Lower lobe of right lung (tissue), 2 donors: ENCODE results near the gene EIF3L. TPM values are rescaled to one million over a fixed set of nuclear protein-coding genes. Genes with fewer than 3 reads are reported as not detected.

ENCODE experiments used
- ATAC-seq, 2 donors: fragments of 200-7000 bp; cut with Tn5 transposase; one replicate each; pipeline ENCODE4 v1.9.1; 2020 to 2022; ENCODE audit warnings: mild to moderate bottlenecking in 2 of 2, moderate library complexity in 2 of 2
- DNase-seq: peaks from one replicate; pipeline ENCODE4 v3.0.0-alpha.2; 2020
- H3K27ac ChIP-seq: fragments of 200-600 bp; one replicate; pipeline ENCODE4 v1.8.0; 2022
- H3K27me3 ChIP-seq: fragments of 200-600 bp; one replicate; pipeline ENCODE4 v1.8.0; 2022; ENCODE audit warnings: low read depth
- H3K36me3 ChIP-seq: fragments of 200-600 bp; one replicate; pipeline ENCODE4 v1.8.0; 2022; ENCODE audit warnings: mild to moderate bottlenecking
- H3K4me1 ChIP-seq: fragments of 200-600 bp; one replicate; pipeline ENCODE4 v1.8.0; 2022
- H3K4me3 ChIP-seq: fragments of 200-600 bp; one replicate; pipeline ENCODE4 v1.8.0; 2022; ENCODE audit warnings: mild to moderate bottlenecking
- H3K9me3 ChIP-seq: fragments of 200-600 bp; one replicate; pipeline ENCODE4 v1.8.0; 2022
- intact Hi-C: fragments of 100-400 bp; cut with DNase I; formaldehyde crosslinking; loops from one replicate; pipeline ENCODE4 v1.11.0; 2022
- total RNA-seq: library from RNA; stranded (reverse); fragmentation: NEBNext Ultra II Directional; extraction: Animal tissue kit (Norgen Biotek cat#: 25700); gene quantifications from one replicate; pipeline ENCODE4 v1.2.1, GENCODE V29; 2021
- TF ChIP-seq, protein P1 (sequence below): fragments of 200-600 bp; IDR thresholded peaks from one replicate; pipeline ENCODE4 v1.8.0; 2022; ENCODE audit warnings: antibody characterized with exemption, mild to moderate bottlenecking
- donor health status: DM: no; HTN: yes; CAD: no; lungs with severe emphysema.

Gene EIF3L
- total RNA-seq, 1 donor from 2014 or later, result 385 TPM

DNA sequence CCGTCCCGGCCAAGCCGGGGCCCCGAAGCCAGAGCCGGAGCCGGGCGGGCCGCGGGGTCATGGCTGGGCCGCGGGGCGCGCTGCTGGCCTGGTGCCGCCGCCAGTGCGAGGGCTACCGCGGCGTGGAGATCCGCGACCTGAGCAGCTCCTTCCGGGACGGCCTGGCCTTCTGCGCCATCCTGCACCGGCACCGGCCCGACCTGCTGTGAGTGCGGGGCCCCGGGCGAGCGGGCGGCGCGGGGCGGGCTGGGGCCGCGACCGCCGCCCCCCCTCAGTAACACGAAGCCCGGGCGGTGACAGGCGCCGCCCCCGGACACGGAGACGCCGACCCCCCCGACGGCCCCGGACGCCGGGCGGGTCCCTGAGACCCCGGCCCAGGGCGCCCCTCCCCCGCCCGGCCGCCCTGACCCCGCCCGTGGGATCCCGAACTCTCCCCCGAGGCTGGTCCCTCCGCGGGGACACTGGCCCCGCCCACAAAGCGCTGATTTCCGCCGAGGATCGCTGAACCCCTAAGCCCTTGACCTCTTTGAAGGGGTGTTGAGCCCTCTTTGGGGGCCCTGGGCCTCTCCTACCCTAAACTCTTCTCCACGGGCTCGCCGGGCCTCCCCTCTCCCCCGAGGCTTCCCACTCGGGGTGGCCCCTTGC is 57.3 kb downstream of the EIF3L start:
- DNase-seq, result no peak
- H3K27ac ChIP-seq, result peak overlapping the region; percentile 76
- intact Hi-C loops, result no loop called here
- no peaks in the 10 kb centered on the region for H3K9me3 ChIP-seq
- TF ChIP-seq, protein P1, sequence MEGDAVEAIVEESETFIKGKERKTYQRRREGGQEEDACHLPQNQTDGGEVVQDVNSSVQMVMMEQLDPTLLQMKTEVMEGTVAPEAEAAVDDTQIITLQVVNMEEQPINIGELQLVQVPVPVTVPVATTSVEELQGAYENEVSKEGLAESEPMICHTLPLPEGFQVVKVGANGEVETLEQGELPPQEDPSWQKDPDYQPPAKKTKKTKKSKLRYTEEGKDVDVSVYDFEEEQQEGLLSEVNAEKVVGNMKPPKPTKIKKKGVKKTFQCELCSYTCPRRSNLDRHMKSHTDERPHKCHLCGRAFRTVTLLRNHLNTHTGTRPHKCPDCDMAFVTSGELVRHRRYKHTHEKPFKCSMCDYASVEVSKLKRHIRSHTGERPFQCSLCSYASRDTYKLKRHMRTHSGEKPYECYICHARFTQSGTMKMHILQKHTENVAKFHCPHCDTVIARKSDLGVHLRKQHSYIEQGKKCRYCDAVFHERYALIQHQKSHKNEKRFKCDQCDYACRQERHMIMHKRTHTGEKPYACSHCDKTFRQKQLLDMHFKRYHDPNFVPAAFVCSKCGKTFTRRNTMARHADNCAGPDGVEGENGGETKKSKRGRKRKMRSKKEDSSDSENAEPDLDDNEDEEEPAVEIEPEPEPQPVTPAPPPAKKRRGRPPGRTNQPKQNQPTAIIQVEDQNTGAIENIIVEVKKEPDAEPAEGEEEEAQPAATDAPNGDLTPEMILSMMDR, result no peak
- no peaks in the 10 kb centered on the region for H3K36me3 ChIP-seq
- ATAC-seq, result peak; percentile 2 to 15
- H3K4me1 ChIP-seq, result peaks cover 28% of the 10 kb centered on the region
- no peaks in the 10 kb centered on the region for H3K27me3 ChIP-seq
- peak overlapping the region; percentile 68 for H3K4me3 ChIP-seq

DNA sequence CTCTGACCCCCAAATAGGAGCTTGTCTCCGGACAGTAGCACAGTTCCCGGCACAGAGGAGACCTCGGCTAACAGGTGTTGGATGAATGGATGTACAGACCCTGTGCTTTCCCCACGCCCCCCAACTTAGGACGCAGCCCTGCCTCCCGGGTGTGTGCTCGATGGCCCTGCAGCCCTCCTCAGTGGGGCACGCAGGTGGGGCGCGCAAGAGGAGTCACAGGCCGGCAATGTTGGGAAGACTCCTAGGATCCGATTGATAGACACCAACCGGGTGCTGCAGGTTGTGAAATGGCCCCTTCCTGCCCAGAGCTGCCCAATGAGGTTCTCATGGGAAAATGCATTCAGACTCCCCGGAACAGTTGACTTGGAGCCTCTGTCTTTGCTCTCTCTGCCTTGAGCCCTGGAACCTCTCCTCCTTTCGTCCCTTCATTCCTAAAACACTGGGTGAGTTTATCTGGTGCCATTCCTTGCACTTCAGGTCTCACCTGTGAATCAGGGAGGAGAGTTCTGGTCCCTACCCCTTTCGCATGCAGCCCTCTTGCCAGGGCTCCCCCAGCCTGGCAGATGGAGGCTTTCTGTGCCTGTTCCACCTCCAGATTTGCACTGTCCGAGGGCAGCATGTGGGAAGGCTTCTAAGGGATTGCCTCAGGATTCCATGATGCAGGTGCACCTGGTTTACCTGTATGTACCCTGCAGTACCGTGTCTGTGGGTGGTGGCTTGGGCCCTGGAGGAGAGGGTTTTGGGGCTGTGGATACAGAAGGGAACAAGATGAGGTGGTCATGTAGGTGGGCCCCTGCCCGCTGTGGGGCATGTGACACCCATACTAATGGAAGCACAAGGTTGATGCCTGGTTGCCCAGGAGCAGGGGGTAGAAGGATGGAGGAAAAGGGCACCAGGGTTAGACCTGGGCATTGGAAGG is 58.1 kb downstream of the EIF3L start:
- intact Hi-C loops, result no loop called here
- Histone ChIP-seq H3K4me1 (peaks cover 30% of the 10 kb centered on the region), H3K9me3 (no peaks in the 10 kb centered on the region), H3K27me3 (no peaks in the 10 kb centered on the region), H3K4me3 (peak overlapping the region; percentile 68), H3K27ac (peak overlapping the region; percentile 76), H3K36me3 (no peaks in the 10 kb centered on the region)
- DNase-seq, result no peak
- ATAC-seq, result no peak
- TF ChIP-seq, protein P1, result no peak

DNA sequence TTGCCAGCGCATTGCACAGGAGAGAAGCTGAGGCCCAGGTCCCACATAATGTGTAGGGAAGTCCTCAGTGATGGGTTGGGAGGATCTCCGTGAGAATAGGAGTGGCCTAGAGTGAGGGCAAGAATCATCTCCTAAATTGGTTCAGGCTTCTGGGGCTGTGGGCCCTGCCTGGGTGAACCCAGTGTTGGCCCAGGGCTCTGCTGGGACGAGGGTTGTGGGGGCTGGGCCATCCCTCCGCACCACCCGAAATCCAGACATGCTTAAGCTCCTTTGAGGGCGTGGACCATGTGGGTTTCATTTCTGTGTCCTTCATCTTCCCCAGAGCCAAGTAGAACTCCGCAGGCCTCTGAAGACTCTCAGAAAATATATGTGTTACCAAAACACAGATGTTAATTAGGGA is 60.5 kb downstream of the EIF3L start:
- Histone ChIP-seq H3K4me1 (peaks cover 27% of the 10 kb centered on the region), H3K27me3 (no peaks in the 10 kb centered on the region), H3K27ac (no peak overlapping the region)

DNA sequence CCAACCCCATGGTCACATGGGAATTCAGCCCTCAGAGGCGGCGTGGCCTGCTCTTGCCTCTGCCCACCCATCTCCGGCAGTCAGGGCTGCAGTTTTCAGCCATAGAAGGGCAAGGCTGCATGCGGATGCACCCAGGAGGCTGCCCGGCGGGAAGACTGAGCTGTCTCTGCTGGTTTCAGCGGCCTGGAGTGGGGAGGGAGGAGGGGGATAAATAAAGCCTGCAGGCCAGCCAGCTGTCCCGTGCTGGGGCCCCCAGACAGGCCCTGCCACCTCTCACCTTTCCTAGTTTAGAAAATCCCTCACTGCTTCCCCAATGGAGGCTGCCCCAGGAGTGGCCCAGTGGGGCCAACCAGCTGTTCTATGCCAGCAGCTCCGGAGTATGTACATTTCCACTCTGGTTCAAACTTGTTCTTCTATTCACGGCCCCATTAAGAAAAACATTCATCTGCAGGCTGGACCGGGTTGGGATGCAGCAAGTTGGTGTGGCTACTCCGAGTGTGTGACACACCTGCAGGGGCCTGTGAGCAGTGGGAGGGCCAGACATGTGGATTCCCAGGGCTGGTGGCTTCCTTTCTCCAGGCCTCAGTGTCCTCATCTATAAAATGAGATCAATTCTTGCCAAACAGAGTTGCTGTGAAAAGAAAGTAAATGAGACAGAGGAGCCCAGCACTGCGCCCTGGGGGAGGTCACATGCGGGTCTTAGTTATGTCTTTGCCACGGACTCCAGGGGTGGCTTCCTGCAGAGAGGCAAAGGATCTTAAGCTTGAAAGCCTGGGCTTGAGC is 61.9 kb downstream of the EIF3L start:
- Histone ChIP-seq H3K9me3 (no peaks in the 10 kb centered on the region), H3K4me3 (no peak overlapping the region), H3K36me3 (peaks cover 34% of the 10 kb centered on the region), H3K27me3 (no peaks in the 10 kb centered on the region), H3K4me1 (peaks cover 19% of the 10 kb centered on the region), H3K27ac (peak overlapping the region; percentile 18)
- DNase-seq (no peak), ATAC-seq (no peak)
- TF ChIP-seq, protein P1, result no peak
- intact Hi-C loops, result no loop called here

More for the DNA sequence above, 60.5 kb downstream of the EIF3L start:
- ATAC-seq (no peak), DNase-seq (no peak)
- TF ChIP-seq, protein P1, result no peak
- Histone ChIP-seq H3K36me3 (peaks cover 21% of the 10 kb centered on the region), H3K9me3 (no peaks in the 10 kb centered on the region), H3K4me3 (no peak overlapping the region)
- intact Hi-C loops, result no loop called here

DNA sequence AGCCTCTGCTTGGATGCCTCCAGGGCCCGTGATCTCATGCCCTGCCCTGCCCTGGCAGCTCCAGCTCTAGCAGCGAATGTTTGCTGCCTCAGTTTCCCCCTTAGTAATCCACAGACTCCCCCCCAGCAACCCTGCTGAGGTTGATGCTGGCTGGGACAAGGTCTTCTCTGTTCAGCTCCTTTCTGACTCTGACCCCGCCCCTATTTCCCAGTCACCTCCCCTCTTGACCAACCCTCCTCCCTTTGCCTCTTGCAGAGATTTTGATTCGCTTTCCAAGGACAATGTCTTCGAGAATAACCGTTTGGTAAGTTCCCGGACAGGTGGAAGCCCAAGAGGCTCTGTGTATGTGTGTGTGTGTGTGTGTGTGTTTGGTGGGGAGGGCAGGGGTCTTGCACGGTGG is 62.5 kb downstream of the EIF3L start:
- TF ChIP-seq, protein P1, result no peak
- H3K27me3 ChIP-seq, result no peaks in the 10 kb centered on the region
- no peak for DNase-seq
- ATAC-seq, result no peak
- intact Hi-C loops, result no loop called here
- peaks cover 19% of the 10 kb centered on the region for H3K4me1 ChIP-seq
- H3K36me3 ChIP-seq, result peaks cover 40% of the 10 kb centered on the region
- peak overlapping the region; percentile 10 for H3K27ac ChIP-seq
- H3K4me3 ChIP-seq, result no peak overlapping the region
- H3K9me3 ChIP-seq, result no peaks in the 10 kb centered on the region
